H54 (cell line): ENCODE measurements around the gene CCR3.
"Not testable (repeated sequence)": the region's sequence is repeated elsewhere in the genome, so short reads cannot be mapped to it uniquely, and the experiment has no call there.

Experiments used
- DNase-seq: peaks from one replicate; pipeline ENCODE4 v3.0.0; 2011; ENCODE audit warnings: low spot score, mixed read lengths; ENCODE audit not compliant: insufficient read length
- FAIRE-seq: peaks from 3 replicates; lab custom pipeline; 2011; peaks lifted over from hg19 to GRCh38; lab: Jason Lieb, UNC
- POLR2A ChIP-seq: IDR thresholded peaks from 2 replicates; pipeline ENCODE4 v1.6.1; 2011; ENCODE audit warnings: low read depth, mild to moderate bottlenecking, low read length

CCR3 gene

GRCh38 chr3:46242120-46242519 lies at the start of gene CCR3:
TSS of gene CCR3 (plus strand) at chr3:46242460. CDS start at chr3:46265159, 22,699 bp downstream.
- FAIRE-seq = no peak
- DNase-seq = no peak
- no peak for TF ChIP-seq POLR2A

- DNase-seq (no peak), FAIRE-seq (no peak)
- TF ChIP-seq POLR2A = no peak
These were observed 49.3 kb upstream of the CCR3 start for GRCh38 chr3:46192939-46193338.

GRCh38 chr3:46193436-46193835 lies 48.8 kb upstream of the CCR3 start:
- FAIRE-seq (no peak), DNase-seq (no peak)
- no peak for TF ChIP-seq POLR2A

GRCh38 chr3:46194868-46195553 lies 47.2 kb upstream of the CCR3 start:
- TF ChIP-seq POLR2A = no peak
- DNase-seq (no peak), FAIRE-seq (no peak)

GRCh38 chr3:46196261-46196957 lies 45.9 kb upstream of the CCR3 start:
- TF ChIP-seq POLR2A = no peak
- FAIRE-seq (no peak), DNase-seq (no peak)

- TF ChIP-seq POLR2A = no peak
- DNase-seq (no peak), FAIRE-seq (no peak)
These were observed 42.0 kb upstream of the CCR3 start for GRCh38 chr3:46200211-46200610.

- no peak for DNase-seq
- no peak for FAIRE-seq
- no peak for TF ChIP-seq POLR2A
These were observed 41.5 kb upstream of the CCR3 start for GRCh38 chr3:46200790-46201189.

GRCh38 chr3:46202535-46202934 lies 39.7 kb upstream of the CCR3 start:
- FAIRE-seq (no peak), DNase-seq (no peak)
- TF ChIP-seq POLR2A = no peak

GRCh38 chr3:46203681-46204080 lies 38.6 kb upstream of the CCR3 start:
- DNase-seq (no peak), FAIRE-seq (no peak)

GRCh38 chr3:46205286-46205960 lies 36.8 kb upstream of the CCR3 start:
- no peak for DNase-seq
- FAIRE-seq = no peak
- no peak for TF ChIP-seq POLR2A

More at GRCh38 chr3:46203681-46204080, 38.6 kb upstream of the CCR3 start:
- no peak for TF ChIP-seq POLR2A

GRCh38 chr3:46206282-46207015 lies 35.8 kb upstream of the CCR3 start:
- TF ChIP-seq POLR2A = no peak
- DNase-seq = no peak
- no peak for FAIRE-seq

GRCh38 chr3:46207514-46207913 lies 34.7 kb upstream of the CCR3 start:
- FAIRE-seq, DNase-seq: not testable (repeated sequence)

GRCh38 chr3:46208167-46208704 lies 34.0 kb upstream of the CCR3 start, which contains the start of gene CCR1:
TSS of gene CCR1 (minus strand) at chr3:46208313. CDS start at chr3:46204313, 4,000 bp downstream.
- FAIRE-seq = no peak
- no peak for TF ChIP-seq POLR2A
- DNase-seq = no peak
